ENCODE data around the gene VPS36.

Gene VPS36

DNA sequence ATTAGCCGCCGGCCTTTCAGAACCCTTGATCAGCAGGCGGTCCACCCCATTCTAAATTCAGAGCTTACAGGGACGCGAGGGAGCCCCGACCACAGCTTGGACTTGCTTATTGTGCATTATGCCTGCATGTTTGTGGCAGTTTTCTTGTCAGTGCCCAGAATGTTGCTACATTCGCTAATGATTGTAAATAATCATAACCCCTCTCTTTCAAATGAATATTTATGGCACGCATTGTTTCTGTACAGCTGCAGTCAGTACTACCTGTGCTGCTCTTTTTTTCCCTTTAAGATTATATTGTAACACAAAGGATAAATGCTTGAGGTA lies 321 bp upstream of the VPS36 start:
- Histone ChIP-seq H3K36me3 (ENCODE audit: insufficient read depth) (no peaks in the 10 kb centered on the region), H4K20me1 (ENCODE audit: insufficient read depth) (no peaks in the 10 kb centered on the region), H3K27me3 (ENCODE audit: insufficient read depth, low read depth) (no peaks in the 10 kb centered on the region), H3K4me3 (IDR thresholded peaks at IDR 0.05; ENCODE audit: insufficient read depth, low read depth, low read length) (no peak overlapping the region), H3K27ac (no peak overlapping the region; the same call in 1 of the 2 replicates), H3K4me1 (ENCODE audit: low read depth, poor library complexity, severe bottlenecking) (peaks cover 45% of the 10 kb centered on the region), H3K9ac (peak overlapping the region; percentile 97; the same call in 1 of the 2 replicates), H2AFZ (ENCODE audit: low read depth) (no peak overlapping the region), H3K79me2 (ENCODE audit: insufficient read depth, low read depth) (peaks cover 45% of the 10 kb centered on the region), H3K4me2 (peak overlapping the region; percentile 29; the same call in 1 of the 2 replicates)
- TF ChIP-seq, protein P1, sequence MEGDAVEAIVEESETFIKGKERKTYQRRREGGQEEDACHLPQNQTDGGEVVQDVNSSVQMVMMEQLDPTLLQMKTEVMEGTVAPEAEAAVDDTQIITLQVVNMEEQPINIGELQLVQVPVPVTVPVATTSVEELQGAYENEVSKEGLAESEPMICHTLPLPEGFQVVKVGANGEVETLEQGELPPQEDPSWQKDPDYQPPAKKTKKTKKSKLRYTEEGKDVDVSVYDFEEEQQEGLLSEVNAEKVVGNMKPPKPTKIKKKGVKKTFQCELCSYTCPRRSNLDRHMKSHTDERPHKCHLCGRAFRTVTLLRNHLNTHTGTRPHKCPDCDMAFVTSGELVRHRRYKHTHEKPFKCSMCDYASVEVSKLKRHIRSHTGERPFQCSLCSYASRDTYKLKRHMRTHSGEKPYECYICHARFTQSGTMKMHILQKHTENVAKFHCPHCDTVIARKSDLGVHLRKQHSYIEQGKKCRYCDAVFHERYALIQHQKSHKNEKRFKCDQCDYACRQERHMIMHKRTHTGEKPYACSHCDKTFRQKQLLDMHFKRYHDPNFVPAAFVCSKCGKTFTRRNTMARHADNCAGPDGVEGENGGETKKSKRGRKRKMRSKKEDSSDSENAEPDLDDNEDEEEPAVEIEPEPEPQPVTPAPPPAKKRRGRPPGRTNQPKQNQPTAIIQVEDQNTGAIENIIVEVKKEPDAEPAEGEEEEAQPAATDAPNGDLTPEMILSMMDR (conservative IDR thresholded peaks at IDR 0.05; ENCODE audit: low read depth, low read length) = peak; percentile 16; the same call in 1 of the 2 replicates

DNA sequence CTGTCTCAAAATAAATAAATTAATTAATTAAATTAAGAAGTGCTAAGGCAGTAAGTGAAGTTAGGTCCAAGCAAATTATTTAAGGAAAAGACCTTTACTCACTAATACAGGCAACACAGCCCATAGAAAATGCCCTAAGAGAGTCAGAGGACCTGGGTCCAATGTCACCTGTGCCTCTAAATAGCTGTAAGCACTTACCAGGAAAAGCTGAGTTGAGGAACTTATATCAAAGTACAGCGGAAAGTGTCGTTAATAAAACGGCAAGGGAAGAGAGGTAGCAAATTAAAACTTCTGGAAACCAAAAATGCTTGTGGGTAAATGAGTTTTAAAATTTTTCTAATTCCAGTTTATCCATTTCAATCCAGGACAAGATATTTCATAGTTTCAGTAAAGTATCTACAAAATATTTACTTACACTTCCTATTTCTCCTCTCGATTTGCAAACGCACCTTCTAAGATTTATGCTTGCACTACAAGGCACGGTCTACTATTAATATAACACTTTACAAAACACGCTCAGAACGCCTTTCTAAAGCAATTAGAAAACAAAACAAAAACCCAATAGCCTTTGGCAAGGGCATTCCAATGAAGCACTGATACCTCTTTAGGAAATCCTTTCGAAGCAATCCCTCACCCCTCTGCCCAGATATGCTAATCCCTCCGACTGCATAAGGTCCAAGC lies 963 bp downstream of the VPS36 start:
- H2AFZ ChIP-seq (ENCODE audit: low read depth) = peak overlapping the region; percentile 49
- H4K20me1 ChIP-seq (ENCODE audit: insufficient read depth) = no peaks in the 10 kb centered on the region
- TF ChIP-seq, protein P1 (conservative IDR thresholded peaks at IDR 0.05; ENCODE audit: low read depth, low read length) = no peak
- H3K79me2 ChIP-seq (ENCODE audit: insufficient read depth, low read depth) = peaks cover 51% of the 10 kb centered on the region
- peak overlapping the region; percentile 97 for H3K9ac ChIP-seq
- no peaks in the 10 kb centered on the region for H3K36me3 ChIP-seq (ENCODE audit: insufficient read depth)
- peaks cover 45% of the 10 kb centered on the region for H3K4me1 ChIP-seq (ENCODE audit: low read depth, poor library complexity, severe bottlenecking)
- H3K27me3 ChIP-seq (ENCODE audit: insufficient read depth, low read depth) = no peaks in the 10 kb centered on the region
- peak overlapping the region; percentile 84 for H3K27ac ChIP-seq
- H3K4me2 ChIP-seq = peak overlapping the region; percentile 89
- no peak overlapping the region for H3K4me3 ChIP-seq (IDR thresholded peaks at IDR 0.05; ENCODE audit: insufficient read depth, low read depth, low read length)

DNA sequence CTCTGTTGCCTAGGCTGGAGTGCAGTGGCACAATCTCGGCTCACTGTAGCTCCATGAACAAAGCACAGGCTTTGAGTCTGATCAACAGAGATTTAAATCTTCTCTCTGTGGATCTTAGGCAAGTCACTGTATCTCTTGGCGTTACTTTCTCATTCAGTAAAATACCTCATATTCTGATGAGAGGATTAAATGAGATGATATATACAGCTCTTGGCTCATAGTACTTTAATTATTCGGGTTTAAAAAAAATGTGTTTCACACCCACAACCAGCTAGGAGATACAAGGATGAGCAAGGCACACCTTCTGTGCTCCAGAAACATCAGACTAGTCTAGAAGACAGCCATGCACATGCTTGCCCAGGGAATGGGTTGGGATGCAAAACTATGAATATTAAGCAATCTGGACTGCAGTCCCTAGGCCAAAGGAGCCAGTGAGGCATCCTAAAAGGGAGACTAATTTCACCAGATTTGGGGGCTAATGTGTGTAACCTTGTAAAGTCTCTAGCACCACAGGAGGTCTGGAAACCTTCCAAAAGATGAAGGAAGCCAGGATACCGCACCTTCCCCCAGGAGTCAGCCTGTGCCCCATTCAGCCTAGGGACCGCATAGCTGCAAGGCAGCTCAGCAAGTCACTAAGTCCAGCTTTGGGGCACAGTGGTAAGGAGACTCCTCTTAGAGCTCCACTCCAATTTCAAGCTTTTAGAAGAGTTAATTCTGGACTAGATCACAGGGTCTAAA lies 2.5 kb downstream of the VPS36 start:
- H4K20me1 ChIP-seq (ENCODE audit: insufficient read depth) = no peaks in the 10 kb centered on the region
- H3K4me3 ChIP-seq (IDR thresholded peaks at IDR 0.05; ENCODE audit: insufficient read depth, low read depth, low read length) = no peak overlapping the region
- no peak overlapping the region for H3K9ac ChIP-seq
- no peak overlapping the region for H3K27ac ChIP-seq
- H3K4me1 ChIP-seq (ENCODE audit: low read depth, poor library complexity, severe bottlenecking) = peaks cover 37% of the 10 kb centered on the region
- peak overlapping the region; percentile 89 for H3K4me2 ChIP-seq
- no peak overlapping the region for H2AFZ ChIP-seq (ENCODE audit: low read depth)
- H3K27me3 ChIP-seq (ENCODE audit: insufficient read depth, low read depth) = no peaks in the 10 kb centered on the region
- H3K36me3 ChIP-seq (ENCODE audit: insufficient read depth) = no peaks in the 10 kb centered on the region
- TF ChIP-seq, protein P1 (conservative IDR thresholded peaks at IDR 0.05; ENCODE audit: low read depth, low read length) = no peak
- H3K79me2 ChIP-seq (ENCODE audit: insufficient read depth, low read depth) = peaks cover 52% of the 10 kb centered on the region

DNA sequence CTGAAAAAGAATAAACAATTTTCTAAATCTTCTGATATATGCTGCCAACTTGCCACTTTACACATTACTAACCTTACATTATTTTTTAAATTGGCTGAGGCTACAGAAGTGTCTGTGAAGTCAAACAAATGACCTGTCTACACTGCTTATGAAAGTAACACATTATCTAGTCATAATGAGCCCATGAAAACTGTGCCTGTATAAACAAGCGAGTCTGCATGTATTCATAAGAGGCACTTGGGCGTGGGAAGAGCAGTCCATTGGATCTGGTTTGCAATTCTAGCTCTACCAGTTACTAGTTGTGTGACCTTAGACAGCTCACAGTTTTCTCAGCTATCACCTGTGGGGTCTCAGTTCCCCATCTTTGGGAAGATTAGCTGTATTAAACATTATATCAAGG lies 3.1 kb downstream of the VPS36 start:
- H3K4me2 ChIP-seq = no peak overlapping the region
- no peak overlapping the region for H3K27ac ChIP-seq
- H3K9ac ChIP-seq = no peak overlapping the region
- no peaks in the 10 kb centered on the region for H4K20me1 ChIP-seq (ENCODE audit: insufficient read depth)
- no peak overlapping the region for H3K4me3 ChIP-seq (IDR thresholded peaks at IDR 0.05; ENCODE audit: insufficient read depth, low read depth, low read length)
- H3K36me3 ChIP-seq (ENCODE audit: insufficient read depth) = no peaks in the 10 kb centered on the region
- TF ChIP-seq, protein P1 (conservative IDR thresholded peaks at IDR 0.05; ENCODE audit: low read depth, low read length) = no peak
- peaks cover 51% of the 10 kb centered on the region for H3K79me2 ChIP-seq (ENCODE audit: insufficient read depth, low read depth)
- no peaks in the 10 kb centered on the region for H3K27me3 ChIP-seq (ENCODE audit: insufficient read depth, low read depth)
- H3K4me1 ChIP-seq (ENCODE audit: low read depth, poor library complexity, severe bottlenecking) = peaks cover 31% of the 10 kb centered on the region
- H2AFZ ChIP-seq (ENCODE audit: low read depth) = no peak overlapping the region
